Stimulated activated CD4-positive, alpha-beta T cell treated with anti-CD3 and anti-CD28 coated beads, Interleukin-1b, Interleukin-23, amount 100 ng/mL, for 48 hours (primary cell): ENCODE data around the gene RPS15A.

Source experiments
- DNase-seq: peaks from one replicate; pipeline ENCODE4 v3.0.0-alpha.2; 2020

The RPS15A gene

GRCh38 chr16:18789850-18790706 is at the start of gene RPS15A:
RPS15A (minus strand) TSS chr16:18790334; CDS start chr16:18789113, 1,221 bp downstream.
- peak; percentile 96 for DNase-seq

GRCh38 chr16:18839555-18839954 is 49.4 kb upstream of the RPS15A start:
- no peak for DNase-seq

GRCh38 chr16:18836702-18837101 is 46.6 kb upstream of the RPS15A start:
- no peak for DNase-seq

GRCh38 chr16:18834864-18835263 is 44.7 kb upstream of the RPS15A start:
- no peak for DNase-seq

GRCh38 chr16:18833707-18834505 is 43.8 kb upstream of the RPS15A start:
- DNase-seq, result no peak

- no peak for DNase-seq
Measured at GRCh38 chr16:18832613-18833012, 42.5 kb upstream of the RPS15A start.

- DNase-seq, result no peak
Measured at GRCh38 chr16:18832006-18832405, 41.9 kb upstream of the RPS15A start.

- DNase-seq, result no peak
Measured at GRCh38 chr16:18829251-18829650, 39.1 kb upstream of the RPS15A start.

- DNase-seq, result no peak
Measured at GRCh38 chr16:18827890-18828289, 37.8 kb upstream of the RPS15A start.

GRCh38 chr16:18816286-18816685 is 26.2 kb upstream of the RPS15A start:
- no peak for DNase-seq

GRCh38 chr16:18811925-18812324 is 21.8 kb upstream of the RPS15A start:
- no peak for DNase-seq

GRCh38 chr16:18809165-18809564 is 19.0 kb upstream of the RPS15A start:
- DNase-seq, result no peak

- DNase-seq, result no peak
Measured at GRCh38 chr16:18805257-18805773, 15.2 kb upstream of the RPS15A start.

- DNase-seq, result no peak
Measured at GRCh38 chr16:18804540-18804939, 14.4 kb upstream of the RPS15A start.

GRCh38 chr16:18803569-18804462 is 13.7 kb upstream of the RPS15A start:
- no peak for DNase-seq

GRCh38 chr16:18802767-18803343 is 12.7 kb upstream of the RPS15A start:
- DNase-seq, result no peak

- peak; percentile 99 for DNase-seq
Measured at GRCh38 chr16:18801145-18801972, 11.2 kb upstream of the RPS15A start, which contains the start of gene ARL6IP1. ARL6IP1 (minus strand) TSS chr16:18801549; CDS start chr16:18801466, 83 bp downstream.

- no peak for DNase-seq
Measured at GRCh38 chr16:18800775-18801144, 10.6 kb upstream of the RPS15A start.

- no peak for DNase-seq
Measured at GRCh38 chr16:18800293-18800692, 10.2 kb upstream of the RPS15A start.

- no peak for DNase-seq
Measured at GRCh38 chr16:18799500-18799899, 9.4 kb upstream of the RPS15A start.

GRCh38 chr16:18797746-18798145 is 7.6 kb upstream of the RPS15A start:
- no peak for DNase-seq
